ENCODE measurements around the gene TBX2.

DNA sequence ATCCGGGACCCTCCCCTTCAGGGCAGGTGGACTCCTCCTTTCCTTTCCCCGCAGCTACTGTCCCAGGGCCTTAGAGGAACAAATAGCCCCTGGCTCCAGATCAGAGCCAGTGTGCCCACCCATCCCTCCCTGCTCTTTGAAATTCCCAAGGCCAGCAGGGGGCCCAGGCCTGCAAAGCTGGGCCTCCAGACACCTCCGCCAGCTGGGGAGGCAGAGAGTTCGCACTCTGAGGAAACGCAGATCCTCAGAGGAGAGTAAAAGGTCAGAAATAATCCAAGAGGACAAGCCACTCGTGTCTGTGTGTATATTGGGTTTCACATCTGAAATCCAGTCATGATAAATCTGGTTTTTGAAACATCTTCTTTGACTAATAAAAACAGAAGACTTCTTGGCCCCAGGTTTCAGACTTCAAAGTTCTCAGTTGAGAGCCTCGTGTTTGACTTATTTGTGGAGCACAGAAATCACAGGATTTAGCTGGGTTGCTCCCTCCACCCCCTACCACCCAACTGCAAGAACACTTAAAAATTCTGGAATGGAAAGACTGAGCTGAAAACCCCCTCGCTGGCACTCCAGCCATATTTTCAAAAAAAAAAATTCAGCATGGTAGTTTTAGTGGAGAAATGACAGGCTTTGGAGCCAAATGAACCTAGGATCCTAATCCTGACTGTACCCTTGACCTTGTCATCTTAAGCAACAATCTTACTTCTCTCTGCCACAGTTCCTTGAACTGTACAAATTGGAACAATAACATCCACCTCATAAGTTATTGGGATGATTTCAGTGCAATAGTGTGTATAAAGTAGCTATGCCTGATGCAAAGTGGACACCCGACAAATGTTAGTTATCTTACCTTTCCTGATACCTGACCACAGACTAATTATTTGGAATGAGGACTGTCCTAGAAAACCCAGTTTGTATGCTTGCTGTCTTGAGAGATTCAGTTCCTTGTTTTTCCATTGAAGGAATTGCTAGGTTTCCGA lies 44.5 kb upstream of the TBX2 start:
- TF ChIP-seq ZNF565 (CRISPR knock-in tag; conservative IDR thresholded peaks at IDR 0.05; ENCODE audit: low read depth) (no peak), OSR1 (CRISPR knock-in tag; IDR thresholded peaks at IDR 0.05) (no peak), PPARA (CRISPR knock-in tag; IDR thresholded peaks at IDR 0.05; ENCODE audit: borderline replicate concordance) (no peak), RARB (CRISPR knock-in tag; IDR thresholded peaks at IDR 0.05) (no peak), ARNTL (CRISPR knock-in tag; IDR thresholded peaks at IDR 0.05; ENCODE audit: borderline replicate concordance, low read depth) (no peak), ZC3H10 (CRISPR knock-in tag; IDR thresholded peaks at IDR 0.05) (no peak), ESRRG (CRISPR knock-in tag; IDR thresholded peaks at IDR 0.05) (no peak)
- TF ChIP-seq, protein P1, sequence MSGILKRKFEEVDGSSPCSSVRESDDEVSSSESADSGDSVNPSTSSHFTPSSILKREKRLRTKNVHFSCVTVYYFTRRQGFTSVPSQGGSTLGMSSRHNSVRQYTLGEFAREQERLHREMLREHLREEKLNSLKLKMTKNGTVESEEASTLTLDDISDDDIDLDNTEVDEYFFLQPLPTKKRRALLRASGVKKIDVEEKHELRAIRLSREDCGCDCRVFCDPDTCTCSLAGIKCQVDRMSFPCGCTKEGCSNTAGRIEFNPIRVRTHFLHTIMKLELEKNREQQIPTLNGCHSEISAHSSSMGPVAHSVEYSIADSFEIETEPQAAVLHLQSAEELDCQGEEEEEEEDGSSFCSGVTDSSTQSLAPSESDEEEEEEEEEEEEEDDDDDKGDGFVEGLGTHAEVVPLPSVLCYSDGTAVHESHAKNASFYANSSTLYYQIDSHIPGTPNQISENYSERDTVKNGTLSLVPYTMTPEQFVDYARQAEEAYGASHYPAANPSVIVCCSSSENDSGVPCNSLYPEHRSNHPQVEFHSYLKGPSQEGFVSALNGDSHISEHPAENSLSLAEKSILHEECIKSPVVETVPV (CRISPR knock-in tag; IDR thresholded peaks at IDR 0.05) = no peak
